Endothelial cell of umbilical vein (primary cell): ENCODE results near the gene IFT22. TPM values are rescaled to one million over a fixed set of nuclear protein-coding genes. Genes with fewer than 3 reads are reported as not detected.
"Not testable (repeated sequence)": the region's sequence is repeated elsewhere in the genome, so short reads cannot be mapped to it uniquely, and the experiment has no call there.

Source experiments
- BruUV-seq: library from RNA; stranded (reverse); fragments of 400-500 nt; replicated peaks from 2 replicates; lab custom pipeline; 2021; lab: Mats Ljungman, UMichigan
- CTCF ChIA-PET: fragments of 300-600, 350-600 bp; sonication (Branson Sonifier 250); formaldehyde crosslinking; loops from one replicate; lab custom pipeline; 2021; ENCODE audit warnings: antibody characterized with exemption, inconsistent platforms; lab: Charles Lee
- POLR2A ChIA-PET: fragments of 300-600, 350-600 bp; sonication (Branson Sonifier 250); formaldehyde crosslinking; loops from one replicate; lab custom pipeline; 2021; ENCODE audit warnings: antibody characterized with exemption, inconsistent platforms; lab: Charles Lee
- DNase-seq: peaks from one replicate; pipeline ENCODE4 v3.0.0-alpha.2; 2011; ENCODE audit warnings: low read depth, low spot score
- FAIRE-seq: peaks from 2 replicates; lab custom pipeline; 2011; peaks lifted over from hg19 to GRCh38; lab: Jason Lieb, UNC
- H2AFZ ChIP-seq: 2 replicates; pipeline ENCODE4 v1.6.0; 2012; ENCODE audit warnings: low read depth, low read length, control low read depth, inconsistent platforms
- H3K27ac ChIP-seq: 2 replicates; pipeline ENCODE4 v1.5.1; 2011; ENCODE audit warnings: low read depth, mild to moderate bottlenecking, control low read depth, low read length, moderate library complexity; ENCODE audit not compliant: insufficient read depth
- H3K27me3 ChIP-seq, 2 experiments: 2 replicates each; pipeline versions ENCODE4 v1.6.0 to v1.6.1; 2011; ENCODE audit warnings: low read length in 2 of 2, mixed read lengths in 1 of 2; ENCODE audit not compliant: control insufficient read depth in 2 of 2, insufficient read depth in 2 of 2
- H3K36me3 ChIP-seq, 2 experiments: 2 replicates in 1 of 2; 3 replicates in 1 of 2; pipeline ENCODE4 v1.5.1; 2011; ENCODE audit warnings: low read length in 2 of 2, mild to moderate bottlenecking in 1 of 2, moderate library complexity in 1 of 2; ENCODE audit not compliant: control insufficient read depth in 2 of 2, insufficient read depth in 2 of 2; ENCODE audit errors: extremely low read depth in 1 of 2
- H3K4me1 ChIP-seq: 3 replicates; pipeline ENCODE4 v1.5.1; 2011; ENCODE audit warnings: mild to moderate bottlenecking, low read length; ENCODE audit not compliant: control insufficient read depth, insufficient read depth; ENCODE audit errors: extremely low read depth
- H3K4me2 ChIP-seq: 2 replicates; pipeline ENCODE4 v1.6.1; 2011; ENCODE audit warnings: low read length, control low read depth, mixed read lengths; ENCODE audit not compliant: insufficient read depth
- H3K4me3 ChIP-seq, 3 experiments: fragments of 200-600 bp in 1 of 3; sonication (generic), shearing (Covaris generic) in 1 of 3; replicated peaks in 1 of 3; 2 replicates each; pipeline ENCODE4 v1.5.1; 2011 to 2016; ENCODE audit warnings: control low read depth in 3 of 3, low read length in 3 of 3, mild to moderate bottlenecking in 2 of 3, inconsistent platforms in 1 of 3, low read depth in 1 of 3, moderate library complexity in 1 of 3; ENCODE audit not compliant: insufficient read depth in 1 of 3
- H3K79me2 ChIP-seq: 2 replicates; pipeline ENCODE4 v1.6.0; 2012; ENCODE audit warnings: low read length, inconsistent platforms; ENCODE audit not compliant: control insufficient read depth, insufficient read depth
- H3K9ac ChIP-seq: replicated peaks from 2 replicates; pipeline ENCODE3; 2011; ENCODE audit warnings: low read length, control low read depth; ENCODE audit not compliant: insufficient read depth; ENCODE audit errors: extremely low read depth
- H3K9me1 ChIP-seq: replicated peaks from 3 replicates; pipeline ENCODE4 v1.6.0; 2011; ENCODE audit warnings: mild to moderate bottlenecking, low read length; ENCODE audit not compliant: control insufficient read depth, insufficient read depth; ENCODE audit errors: extremely low read depth
- H3K9me3 ChIP-seq: replicated peaks from 2 replicates; pipeline ENCODE4 v1.5.1; 2012; ENCODE audit warnings: low read length, inconsistent platforms; ENCODE audit not compliant: control insufficient read depth, insufficient read depth
- H4K20me1 ChIP-seq: replicated peaks from 2 replicates; pipeline ENCODE3; 2011; ENCODE audit warnings: mild to moderate bottlenecking, low read length; ENCODE audit not compliant: control insufficient read depth, insufficient read depth; ENCODE audit errors: extremely low read depth
- dilution Hi-C: fragments of 300-500 bp; cut with MboI; formaldehyde crosslinking; loops from one replicate; pipeline ENCODE4 v1.15.0; 2019; ENCODE audit warnings: low sequenced_read_pairs; ENCODE audit not compliant: extremely low pct_ligation_motif_present
- intact Hi-C: fragments of 100-400 bp; cut with micrococcal nuclease; formaldehyde crosslinking; loops from one replicate; pipeline ENCODE4 v1.10.0; 2022
- polyA plus RNA-seq, 4 experiments: library from polyadenylated mRNA; depleted of rRNA in 3 of 4; stranded (reverse) in 3 of 4; unstranded in 1 of 4; fragments of >200 nt; gene quantifications; 2 replicates each; pipeline versions ENCODE4 v1.2.1 to v1.2.3, GENCODE V29; 2011 to 2012; ENCODE audit warnings: missing spikeins in 1 of 4
- total RNA-seq: library from RNA; stranded (reverse); gene quantifications from 2 replicates; pipeline ENCODE4 v1.2.3, GENCODE V29; 2021
- TF ChIP-seq, protein P1 (sequence below), 2 donors: IDR thresholded peaks; 1 replicate in 1 of 2; 2 replicates in 1 of 2; pipeline ENCODE4 v1.5.1; 2011; ENCODE audit warnings: low read length in 2 of 2, mild to moderate bottlenecking in 2 of 2, moderate library complexity in 2 of 2, control low read depth in 1 of 2, inconsistent platforms in 1 of 2, low read depth in 1 of 2; ENCODE audit not compliant: insufficient read depth in 1 of 2; ENCODE audit errors: extremely low read depth in 1 of 2

The IFT22 gene
- total and polyA plus RNA-seq, 2 donors (not counting 3 experiments of a cell fraction or from before 2014, with no cell fraction given): 26.3 to 28.7 TPM

DNA sequence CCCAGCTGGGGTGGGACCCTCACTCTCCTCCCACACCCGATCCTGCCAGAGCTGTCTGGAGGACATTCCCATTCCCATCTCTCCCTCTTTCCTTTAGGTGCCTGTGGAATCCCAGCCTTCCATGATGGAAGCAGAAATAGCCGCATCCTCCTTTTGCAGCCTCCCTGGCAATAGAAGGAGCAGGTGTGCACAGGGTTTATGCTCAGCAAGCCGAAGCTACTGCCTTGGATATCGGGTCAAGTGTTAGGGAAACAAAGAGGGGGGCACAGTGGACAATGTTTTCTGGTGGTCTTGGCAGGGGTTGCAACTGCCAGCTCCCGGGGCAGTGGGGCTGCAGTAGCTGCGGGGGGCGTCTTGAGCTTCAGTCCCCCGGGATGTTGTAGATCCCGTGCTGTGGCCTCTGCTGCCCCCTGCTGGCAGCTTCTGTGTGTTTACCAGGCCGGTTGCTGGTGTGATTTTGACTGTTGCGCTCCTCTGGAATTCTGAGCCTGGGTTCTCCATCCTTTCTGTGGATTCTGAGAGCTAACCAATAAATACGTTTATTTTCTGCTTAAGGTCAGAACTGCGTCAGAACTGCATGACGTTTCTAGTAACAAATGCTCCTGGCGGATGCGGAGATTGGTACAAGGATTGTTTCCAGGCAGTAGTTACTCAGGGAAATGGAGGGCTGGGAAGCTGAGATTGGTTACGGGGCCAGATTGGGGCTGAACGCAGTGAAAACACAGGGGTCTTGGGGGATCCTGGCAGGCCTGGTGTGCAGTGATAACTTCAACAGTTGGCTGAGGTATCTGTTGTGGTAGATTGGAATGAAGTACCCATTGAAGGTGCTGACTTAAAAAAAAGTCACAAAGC is 31.2 kb downstream of the IFT22 start:
- intact Hi-C loops: loop anchor here (10.0 kb wide), 1 partner anchor 396 kb away; the partner anchor contains the start of gene ACHE

DNA sequence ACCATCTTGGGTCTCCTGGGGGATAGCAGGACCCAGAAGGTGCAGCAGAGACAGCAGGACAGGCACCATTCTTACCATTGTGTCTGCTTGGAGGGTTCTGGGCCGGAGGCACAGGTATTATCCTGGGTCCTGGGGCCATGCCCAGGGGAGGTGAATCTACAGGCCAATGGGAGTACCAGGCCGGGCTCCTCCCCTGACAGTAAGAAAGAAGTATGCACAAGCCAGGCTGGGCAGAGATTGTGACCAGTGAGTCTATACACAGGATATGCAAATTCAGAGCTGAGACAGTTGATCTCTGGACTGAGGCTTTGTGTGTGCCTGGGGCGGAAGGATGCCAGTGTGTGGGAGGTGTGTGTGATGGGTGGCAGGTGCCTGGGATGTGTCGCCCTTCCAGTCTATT is 31.9 kb downstream of the IFT22 start:
- H2AFZ ChIP-seq, POLR2A ChIA-PET, H4K20me1 ChIP-seq, DNase-seq, H3K9ac ChIP-seq, H3K27ac ChIP-seq, H3K9me1 ChIP-seq, H3K4me2 ChIP-seq, H3K79me2 ChIP-seq, BruUV-seq, H3K4me1 ChIP-seq, H3K4me3 ChIP-seq, FAIRE-seq, H3K36me3 ChIP-seq, H3K9me3 ChIP-seq, dilution Hi-C loops: not testable (repeated sequence)
- peaks cover 14% of the 10 kb centered on the region in 2 experiments for H3K27me3 ChIP-seq
- intact Hi-C loops: loop anchor here (10.0 kb wide), 1 partner anchor 395 kb away; the partner anchor contains the start of gene ACHE
- CTCF ChIA-PET: interaction anchor here (0.7 to 4.0 kb wide), 9 partner anchors 9 to 396 kb away, joined by 3 to 127 read pairs (median 5); partner anchors contain the start of gene VGF

More for the DNA sequence above, 31.2 kb downstream of the IFT22 start:
- H3K9me1 ChIP-seq, H3K9me3 ChIP-seq, H3K36me3 ChIP-seq, H3K4me1 ChIP-seq, H3K79me2 ChIP-seq, H3K9ac ChIP-seq, dilution Hi-C loops, POLR2A ChIA-PET, H3K4me2 ChIP-seq, BruUV-seq, H4K20me1 ChIP-seq, H2AFZ ChIP-seq, H3K27ac ChIP-seq, H3K4me3 ChIP-seq: not testable (repeated sequence)
- H3K27me3 ChIP-seq: peaks cover 14 to 15% of the 10 kb centered on the region in 2 experiments
- DNase-seq (peak; percentile 7), FAIRE-seq (peak; percentile 63)
- CTCF ChIA-PET: interaction anchor here (0.7 to 5.2 kb wide), 29 partner anchors 8 to 1314 kb away, joined by 3 to 127 read pairs (median 4); partner anchors contain the start of genes AZGP1, VGF and ZNHIT1
- TF ChIP-seq, protein P1, sequence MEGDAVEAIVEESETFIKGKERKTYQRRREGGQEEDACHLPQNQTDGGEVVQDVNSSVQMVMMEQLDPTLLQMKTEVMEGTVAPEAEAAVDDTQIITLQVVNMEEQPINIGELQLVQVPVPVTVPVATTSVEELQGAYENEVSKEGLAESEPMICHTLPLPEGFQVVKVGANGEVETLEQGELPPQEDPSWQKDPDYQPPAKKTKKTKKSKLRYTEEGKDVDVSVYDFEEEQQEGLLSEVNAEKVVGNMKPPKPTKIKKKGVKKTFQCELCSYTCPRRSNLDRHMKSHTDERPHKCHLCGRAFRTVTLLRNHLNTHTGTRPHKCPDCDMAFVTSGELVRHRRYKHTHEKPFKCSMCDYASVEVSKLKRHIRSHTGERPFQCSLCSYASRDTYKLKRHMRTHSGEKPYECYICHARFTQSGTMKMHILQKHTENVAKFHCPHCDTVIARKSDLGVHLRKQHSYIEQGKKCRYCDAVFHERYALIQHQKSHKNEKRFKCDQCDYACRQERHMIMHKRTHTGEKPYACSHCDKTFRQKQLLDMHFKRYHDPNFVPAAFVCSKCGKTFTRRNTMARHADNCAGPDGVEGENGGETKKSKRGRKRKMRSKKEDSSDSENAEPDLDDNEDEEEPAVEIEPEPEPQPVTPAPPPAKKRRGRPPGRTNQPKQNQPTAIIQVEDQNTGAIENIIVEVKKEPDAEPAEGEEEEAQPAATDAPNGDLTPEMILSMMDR (IDR thresholded peaks at IDR 0.05; ENCODE audit: extremely low read depth in 1 of 2, insufficient read depth in 1 of 2, low read depth in 1 of 2, low read length in 2 of 2): peak; percentile 50 to 57
